AG04449 (cell line): ENCODE results near the gene KRTAP4-12.
"Not testable (repeated sequence)": the region's sequence is repeated elsewhere in the genome, so short reads cannot be mapped to it uniquely, and the experiment has no call there.

Source experiments
- CTCF ChIA-PET: fragments of 350-600 bp; formaldehyde crosslinking; extraction: SDS; loops from one replicate; lab custom pipeline; 2021; ENCODE audit warnings: antibody characterized with exemption; lab: Yijun Ruan, JAX
- POLR2A ChIA-PET: fragments of 400-600, 350-600 bp; formaldehyde crosslinking; extraction: SDS; loops from one replicate; lab custom pipeline; 2020; ENCODE audit warnings: antibody characterized with exemption, inconsistent platforms; lab: Yijun Ruan, JAX
- DNase-seq: peaks from one replicate; pipeline ENCODE4 v3.0.0-alpha.2; 2010; ENCODE audit warnings: low read depth, low spot score
- H3K4me3 ChIP-seq: 2 replicates; pipeline ENCODE4 v1.5.1; 2011; ENCODE audit warnings: low read depth, mild to moderate bottlenecking, control low read depth, low read length
- TF ChIP-seq, protein P1 (sequence below): IDR thresholded peaks from one replicate; pipeline ENCODE4 v1.5.1; 2011; ENCODE audit warnings: mild to moderate bottlenecking, moderate library complexity, low read length, control low read depth, inconsistent platforms; ENCODE audit not compliant: insufficient read depth; ENCODE audit errors: missing control alignments

KRTAP4-12 gene

DNA sequence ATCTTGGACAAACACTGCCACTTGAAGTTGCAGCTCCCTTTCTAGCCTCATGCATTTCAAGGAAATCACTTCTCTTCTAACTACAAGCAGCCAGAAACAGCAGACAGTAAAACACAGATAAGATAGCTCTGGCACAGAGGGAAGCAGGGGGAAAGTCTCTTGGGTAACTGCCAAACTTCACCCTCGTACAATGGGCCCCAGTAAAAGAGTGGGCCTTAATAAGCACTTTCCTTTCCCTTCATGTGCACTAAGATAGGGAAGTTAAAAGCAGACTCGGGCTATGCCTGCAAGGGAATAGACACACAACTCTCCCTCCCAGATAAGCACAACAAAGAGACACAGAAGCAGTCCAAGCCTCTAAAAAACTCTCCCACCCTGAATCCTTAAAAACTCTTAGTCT, 29.9 kb upstream of the KRTAP4-12 start:
- no peak for DNase-seq
- no peak overlapping the region for H3K4me3 ChIP-seq
- ChIA-PET POLR2A (no interaction called here), CTCF (no interaction called here)
- TF ChIP-seq, protein P1, sequence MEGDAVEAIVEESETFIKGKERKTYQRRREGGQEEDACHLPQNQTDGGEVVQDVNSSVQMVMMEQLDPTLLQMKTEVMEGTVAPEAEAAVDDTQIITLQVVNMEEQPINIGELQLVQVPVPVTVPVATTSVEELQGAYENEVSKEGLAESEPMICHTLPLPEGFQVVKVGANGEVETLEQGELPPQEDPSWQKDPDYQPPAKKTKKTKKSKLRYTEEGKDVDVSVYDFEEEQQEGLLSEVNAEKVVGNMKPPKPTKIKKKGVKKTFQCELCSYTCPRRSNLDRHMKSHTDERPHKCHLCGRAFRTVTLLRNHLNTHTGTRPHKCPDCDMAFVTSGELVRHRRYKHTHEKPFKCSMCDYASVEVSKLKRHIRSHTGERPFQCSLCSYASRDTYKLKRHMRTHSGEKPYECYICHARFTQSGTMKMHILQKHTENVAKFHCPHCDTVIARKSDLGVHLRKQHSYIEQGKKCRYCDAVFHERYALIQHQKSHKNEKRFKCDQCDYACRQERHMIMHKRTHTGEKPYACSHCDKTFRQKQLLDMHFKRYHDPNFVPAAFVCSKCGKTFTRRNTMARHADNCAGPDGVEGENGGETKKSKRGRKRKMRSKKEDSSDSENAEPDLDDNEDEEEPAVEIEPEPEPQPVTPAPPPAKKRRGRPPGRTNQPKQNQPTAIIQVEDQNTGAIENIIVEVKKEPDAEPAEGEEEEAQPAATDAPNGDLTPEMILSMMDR = no peak

GRCh38 chr17:41151525-41151924, 27.5 kb upstream of the KRTAP4-12 start:
- no peak for DNase-seq
- POLR2A ChIA-PET = no interaction called here
- no peak overlapping the region for H3K4me3 ChIP-seq
- CTCF ChIA-PET = no interaction called here
- TF ChIP-seq, protein P1 = no peak

- TF ChIP-seq, protein P1 = no peak
- ChIA-PET CTCF (interaction anchor here (1.1 kb wide), 2 partner anchors 8 to 10 kb away, joined by 3 read pairs; no protein-coding TSS in a partner anchor), POLR2A (no interaction called here)
- DNase-seq = no peak
- no peak overlapping the region for H3K4me3 ChIP-seq
Observed at GRCh38 chr17:41150026-41150425, 26.0 kb upstream of the KRTAP4-12 start.

GRCh38 chr17:41149652-41149985, 25.6 kb upstream of the KRTAP4-12 start, which contains the start of gene KRTAP4-5:
TSS of gene KRTAP4-5 (minus strand) at chr17:41149825. CDS start at chr17:41149767, 58 bp downstream.
- TF ChIP-seq, protein P1 = no peak
- no peak within 1 kb of the TSS for H3K4me3 ChIP-seq
- ChIA-PET CTCF (no interaction called here), POLR2A (no interaction called here)
- no peak for DNase-seq

GRCh38 chr17:41148971-41149651, 25.1 kb upstream of the KRTAP4-12 start:
- DNase-seq, POLR2A ChIA-PET, H3K4me3 ChIP-seq: not testable (repeated sequence)
- CTCF ChIA-PET = interaction anchor here (1.0 kb wide), 1 partner anchor 239 kb away, joined by 3 read pairs; no protein-coding TSS in a partner anchor

DNA sequence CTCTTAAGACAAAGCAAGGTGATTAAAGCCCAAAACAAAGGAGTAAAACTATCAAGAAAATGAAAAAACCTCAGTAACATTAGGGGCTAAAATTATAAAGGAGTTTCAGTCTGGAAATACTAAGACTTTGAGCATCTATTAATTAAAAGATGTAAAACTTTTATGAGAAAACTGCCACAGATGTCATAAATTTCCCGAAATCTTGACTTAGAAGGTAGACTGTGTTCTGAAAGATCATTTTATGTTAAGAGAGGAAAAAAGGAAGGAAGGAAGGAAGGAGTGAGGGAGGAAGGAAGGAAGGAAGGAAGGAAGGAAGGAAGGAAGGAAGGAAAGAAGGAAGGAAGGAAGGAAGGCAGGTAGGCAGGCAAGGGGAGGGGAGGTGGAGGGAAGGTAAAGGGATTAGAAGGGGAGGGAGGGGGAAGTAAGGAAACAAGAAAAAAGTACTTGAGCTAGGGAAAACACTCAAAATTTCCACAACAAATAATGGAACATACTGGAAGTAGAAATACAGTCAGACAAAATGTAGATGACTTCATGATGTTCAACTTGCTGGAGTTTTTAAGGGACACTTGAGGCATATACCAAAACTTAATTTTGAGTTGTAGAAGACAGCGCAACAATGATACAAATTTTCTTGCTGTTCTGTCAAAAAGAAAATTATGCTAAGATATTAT, 23.7 kb upstream of the KRTAP4-12 start:
- CTCF ChIA-PET = interaction anchor here (1.5 kb wide), 1 partner anchor 12 kb away, joined by 4 read pairs; no protein-coding TSS in a partner anchor
- POLR2A ChIA-PET = no interaction called here
- DNase-seq = no peak
- H3K4me3 ChIP-seq = no peak overlapping the region
- TF ChIP-seq, protein P1 = no peak
